Effector memory CD4-positive, alpha-beta T cell (primary cell): ENCODE data around the gene TRIM74.
"Not testable (repeated sequence)": the region's sequence is repeated elsewhere in the genome, so short reads cannot be mapped to it uniquely, and the experiment has no call there.

Source experiments
- DNase-seq, 3 donors: peaks; one replicate each; pipeline ENCODE4 v3.0.0-alpha.2; 2020
- H3K27ac ChIP-seq: 2 replicates; pipeline ENCODE4 v1.7.0; 2013; ENCODE audit warnings: mild to moderate bottlenecking, low read length, moderate library complexity; ENCODE audit not compliant: insufficient read depth, poor library complexity, severe bottlenecking
- H3K27me3 ChIP-seq: replicated peaks from 2 replicates; pipeline ENCODE4 v1.7.0; 2013; ENCODE audit warnings: mild to moderate bottlenecking, low read length; ENCODE audit not compliant: insufficient read depth, control insufficient read depth, poor library complexity, severe bottlenecking
- H3K36me3 ChIP-seq: 2 replicates; pipeline ENCODE4 v1.7.0; 2013; ENCODE audit warnings: mild to moderate bottlenecking, low read length, moderate library complexity; ENCODE audit not compliant: control insufficient read depth, insufficient read depth
- H3K4me1 ChIP-seq: 2 replicates; pipeline ENCODE4 v1.7.0; 2013; ENCODE audit warnings: low read length, mild to moderate bottlenecking; ENCODE audit not compliant: control insufficient read depth, insufficient read depth, poor library complexity, severe bottlenecking
- H3K4me3 ChIP-seq: 2 replicates; pipeline ENCODE4 v1.7.0; 2013; ENCODE audit warnings: low read length, low read depth, mild to moderate bottlenecking; ENCODE audit not compliant: insufficient read depth, poor library complexity, severe bottlenecking
- H3K9me3 ChIP-seq: 2 replicates; pipeline ENCODE4 v1.7.0; 2013; ENCODE audit warnings: mild to moderate bottlenecking, low read length, moderate library complexity; ENCODE audit not compliant: control insufficient read depth

The TRIM74 gene

GRCh38 chr7:72976434-72976833 is 7.2 kb upstream of the TRIM74 start:
- H3K9me3 ChIP-seq, H3K36me3 ChIP-seq, H3K4me1 ChIP-seq, H3K27ac ChIP-seq, DNase-seq, H3K4me3 ChIP-seq, H3K27me3 ChIP-seq: not testable (repeated sequence)

- not testable (repeated sequence) for DNase-seq, H3K36me3 ChIP-seq, H3K27me3 ChIP-seq, H3K9me3 ChIP-seq, H3K4me3 ChIP-seq, H3K4me1 ChIP-seq, H3K27ac ChIP-seq
Observed at GRCh38 chr7:72975656-72976286, 6.5 kb upstream of the TRIM74 start.

GRCh38 chr7:72974781-72975180 is 5.5 kb upstream of the TRIM74 start:
- not testable (repeated sequence) for H3K27ac ChIP-seq, DNase-seq, H3K4me3 ChIP-seq, H3K36me3 ChIP-seq, H3K27me3 ChIP-seq, H3K4me1 ChIP-seq, H3K9me3 ChIP-seq

GRCh38 chr7:72971505-72971904 is 2.2 kb upstream of the TRIM74 start:
- H3K36me3 ChIP-seq, H3K27ac ChIP-seq, H3K27me3 ChIP-seq, DNase-seq, H3K9me3 ChIP-seq, H3K4me1 ChIP-seq, H3K4me3 ChIP-seq: not testable (repeated sequence)

GRCh38 chr7:72969688-72970087 is 422 bp upstream of the TRIM74 start:
- not testable (repeated sequence) for DNase-seq, H3K9me3 ChIP-seq, H3K27ac ChIP-seq, H3K36me3 ChIP-seq, H3K4me3 ChIP-seq, H3K4me1 ChIP-seq, H3K27me3 ChIP-seq

GRCh38 chr7:72966892-72967291 is 2.4 kb downstream of the TRIM74 start:
- not testable (repeated sequence) for H3K9me3 ChIP-seq, H3K27me3 ChIP-seq, H3K4me3 ChIP-seq, DNase-seq, H3K4me1 ChIP-seq, H3K36me3 ChIP-seq, H3K27ac ChIP-seq

GRCh38 chr7:72965186-72965975 is 3.9 kb downstream of the TRIM74 start:
- not testable (repeated sequence) for H3K36me3 ChIP-seq, DNase-seq, H3K27ac ChIP-seq, H3K27me3 ChIP-seq, H3K4me3 ChIP-seq, H3K9me3 ChIP-seq, H3K4me1 ChIP-seq

- H3K4me1 ChIP-seq, H3K27me3 ChIP-seq, H3K36me3 ChIP-seq, DNase-seq, H3K27ac ChIP-seq, H3K4me3 ChIP-seq, H3K9me3 ChIP-seq: not testable (repeated sequence)
Observed at GRCh38 chr7:72963056-72963455, 6.2 kb downstream of the TRIM74 start.

GRCh38 chr7:72961346-72961650 is 8.0 kb downstream of the TRIM74 start:
- not testable (repeated sequence) for H3K9me3 ChIP-seq, H3K27ac ChIP-seq, H3K4me1 ChIP-seq, H3K36me3 ChIP-seq, H3K27me3 ChIP-seq, DNase-seq, H3K4me3 ChIP-seq

GRCh38 chr7:72960626-72961345 is 8.5 kb downstream of the TRIM74 start:
- not testable (repeated sequence) for H3K27me3 ChIP-seq, H3K4me3 ChIP-seq, H3K4me1 ChIP-seq, H3K9me3 ChIP-seq, DNase-seq, H3K27ac ChIP-seq, H3K36me3 ChIP-seq
